HTR-8/SVneo (cell line): ENCODE results near the gene CDC40.
"Not testable (repeated sequence)": the region's sequence is repeated elsewhere in the genome, so short reads cannot be mapped to it uniquely, and the experiment has no call there.

Experiments
- DNase-seq: peaks from one replicate; pipeline ENCODE4 v3.0.0; 2011; ENCODE audit warnings: low spot score, mixed read lengths; ENCODE audit not compliant: insufficient read length
- FAIRE-seq: peaks from 2 replicates; lab custom pipeline; 2011; peaks lifted over from hg19 to GRCh38; lab: Jason Lieb, UNC

The CDC40 gene

DNA sequence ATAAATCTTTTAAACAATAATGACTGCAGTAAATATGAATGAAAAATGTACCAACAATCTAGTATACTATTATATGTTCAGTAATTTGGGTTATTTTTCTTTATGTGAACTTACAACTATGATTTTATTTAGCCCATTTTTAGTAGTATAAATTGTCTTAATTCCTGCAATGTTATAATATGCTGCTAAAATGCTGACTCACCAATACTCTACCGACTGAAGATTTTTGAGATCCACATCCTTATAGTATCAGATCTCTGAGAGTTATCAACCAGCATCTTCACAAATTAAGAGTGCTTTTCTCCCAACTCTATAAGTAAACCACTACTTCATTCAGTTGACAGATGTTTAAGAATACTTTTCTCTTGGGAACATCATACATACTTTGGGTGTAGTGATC, 16.6 kb downstream of the CDC40 start:
- DNase-seq, result no peak
- no peak for FAIRE-seq

- DNase-seq (no peak), FAIRE-seq (no peak)
These were observed 18.3 kb downstream of the CDC40 start for GRCh38 chr6:110198561-110198960.

- FAIRE-seq, result no peak
- no peak for DNase-seq
These were observed 21.1 kb downstream of the CDC40 start for GRCh38 chr6:110201151-110201884.

DNA sequence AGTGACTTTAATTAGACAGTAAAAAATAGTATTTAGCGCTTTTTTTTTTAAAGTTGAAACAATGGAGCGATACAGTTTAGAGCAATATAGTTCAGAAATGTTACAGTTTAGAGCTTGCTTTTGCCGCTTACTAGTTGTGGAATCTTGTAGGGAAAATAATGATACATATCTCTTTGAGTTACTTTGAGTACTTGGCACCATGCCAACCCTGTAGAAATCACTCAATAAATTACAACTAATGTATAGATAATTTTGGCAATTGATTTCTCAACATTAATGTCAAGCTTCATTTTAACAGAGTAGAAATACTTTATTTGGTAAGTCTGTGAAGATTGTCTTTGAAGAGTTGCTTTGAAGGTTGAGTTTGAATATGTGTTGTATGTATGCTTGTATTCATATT, 27.4 kb downstream of the CDC40 start:
- FAIRE-seq (no peak), DNase-seq (no peak)

GRCh38 chr6:110211753-110212152, 31.5 kb downstream of the CDC40 start:
- no peak for DNase-seq
- no peak for FAIRE-seq

GRCh38 chr6:110214338-110214737, 34.1 kb downstream of the CDC40 start:
- DNase-seq (no peak), FAIRE-seq (no peak)

DNA sequence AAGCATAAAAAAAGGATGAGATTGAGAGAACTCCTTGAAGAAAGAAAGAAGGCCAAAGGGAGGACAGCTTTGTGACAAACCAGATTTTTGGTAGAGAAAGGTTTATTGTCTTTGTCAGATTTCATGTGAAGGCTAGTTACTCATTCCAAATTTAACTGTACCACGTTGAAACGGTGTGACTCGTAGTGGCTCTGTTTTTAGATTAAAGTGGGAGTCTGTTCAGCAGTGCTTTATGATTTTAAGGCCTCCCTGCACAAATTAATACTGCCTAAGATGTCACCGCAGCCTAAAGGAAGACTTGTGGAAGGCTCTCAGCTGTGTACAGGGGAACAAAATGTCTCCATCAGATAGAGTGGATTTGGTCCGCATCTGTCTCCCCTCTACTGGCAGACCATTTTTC, 35.9 kb downstream of the CDC40 start:
- DNase-seq (no peak), FAIRE-seq (no peak)

- DNase-seq, result no peak
- no peak for FAIRE-seq
These were observed 37.0 kb downstream of the CDC40 start for GRCh38 chr6:110217266-110217665.

GRCh38 chr6:110221738-110222137, 41.5 kb downstream of the CDC40 start:
- DNase-seq, result no peak
- FAIRE-seq, result no peak

DNA sequence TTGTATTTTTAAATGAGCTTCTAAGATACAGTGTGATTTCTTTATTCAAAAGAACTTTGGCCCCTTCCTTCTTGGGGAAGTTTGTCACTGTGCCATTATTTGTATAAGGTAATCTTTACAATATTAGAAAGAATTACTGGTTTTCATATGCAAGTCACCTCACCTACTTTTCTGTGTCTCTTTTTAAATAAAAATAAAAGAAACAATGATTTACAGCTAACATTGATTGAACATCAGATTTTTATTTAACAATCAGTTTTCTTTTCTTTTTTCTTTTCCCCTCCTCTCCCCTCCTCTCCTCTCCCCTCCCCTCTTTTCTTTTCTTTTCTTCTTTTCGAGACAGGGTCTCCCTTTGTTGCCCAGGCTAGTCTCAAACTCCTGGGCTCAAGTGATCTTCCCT, 46.0 kb downstream of the CDC40 start:
- DNase-seq (no peak), FAIRE-seq (no peak)

GRCh38 chr6:110232450-110232849, 52.2 kb downstream of the CDC40 start:
- no peak for DNase-seq

GRCh38 chr6:110233770-110234374, 53.6 kb downstream of the CDC40 start:
- FAIRE-seq (no peak), DNase-seq (no peak)

More at GRCh38 chr6:110232450-110232849, 52.2 kb downstream of the CDC40 start:
- no peak for FAIRE-seq

DNA sequence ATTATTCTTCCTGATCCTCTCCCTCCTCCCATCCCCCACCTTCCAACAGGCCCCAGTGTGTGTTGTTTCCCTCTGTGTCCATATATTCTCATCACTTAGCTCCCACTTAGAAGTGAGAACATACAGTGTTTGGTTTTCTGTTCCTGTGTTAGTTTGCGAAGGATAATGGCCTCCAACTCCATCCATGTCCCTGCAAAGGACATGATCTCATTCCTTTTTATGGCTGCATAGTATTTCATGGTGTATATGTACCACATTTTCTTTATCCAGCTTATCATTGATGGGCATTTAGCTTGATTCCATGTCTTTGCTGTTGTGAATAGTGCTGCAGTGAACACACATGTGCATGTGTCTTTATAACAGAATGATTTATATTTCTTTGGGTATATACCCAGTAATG, 55.8 kb downstream of the CDC40 start:
- DNase-seq, FAIRE-seq: not testable (repeated sequence)

- no peak for FAIRE-seq
- no peak for DNase-seq
These were observed 59.5 kb downstream of the CDC40 start for GRCh38 chr6:110239526-110240274.

- FAIRE-seq, DNase-seq: not testable (repeated sequence)
These were observed 64.4 kb downstream of the CDC40 start for GRCh38 chr6:110244621-110245020.

- FAIRE-seq, result no peak
These were observed 66.2 kb downstream of the CDC40 start for GRCh38 chr6:110246378-110246777.

GRCh38 chr6:110246900-110247546, 66.8 kb downstream of the CDC40 start:
- no peak for FAIRE-seq
- no peak for DNase-seq

More at GRCh38 chr6:110246378-110246777, 66.2 kb downstream of the CDC40 start:
- DNase-seq, result no peak

DNA sequence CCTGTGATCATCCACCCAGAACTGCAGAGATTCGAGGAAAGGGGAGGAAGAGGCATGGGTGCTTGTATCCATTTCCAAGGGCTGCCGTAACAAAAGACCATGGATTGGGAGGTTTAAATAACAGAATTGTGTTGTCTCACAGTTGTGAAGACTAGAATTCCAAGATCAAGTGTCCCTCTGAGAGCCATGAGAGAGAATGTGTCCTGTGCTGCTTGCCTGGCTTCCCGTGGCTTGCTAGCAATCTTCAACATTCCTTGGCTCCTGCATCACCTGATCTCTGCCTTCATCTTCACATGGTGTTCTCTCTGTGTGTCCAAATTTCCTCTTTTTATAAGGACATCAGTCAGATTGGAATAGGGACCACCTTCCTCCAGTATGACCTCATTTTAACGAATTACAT, 69.8 kb downstream of the CDC40 start:
- FAIRE-seq, result no peak
- DNase-seq, result no peak

DNA sequence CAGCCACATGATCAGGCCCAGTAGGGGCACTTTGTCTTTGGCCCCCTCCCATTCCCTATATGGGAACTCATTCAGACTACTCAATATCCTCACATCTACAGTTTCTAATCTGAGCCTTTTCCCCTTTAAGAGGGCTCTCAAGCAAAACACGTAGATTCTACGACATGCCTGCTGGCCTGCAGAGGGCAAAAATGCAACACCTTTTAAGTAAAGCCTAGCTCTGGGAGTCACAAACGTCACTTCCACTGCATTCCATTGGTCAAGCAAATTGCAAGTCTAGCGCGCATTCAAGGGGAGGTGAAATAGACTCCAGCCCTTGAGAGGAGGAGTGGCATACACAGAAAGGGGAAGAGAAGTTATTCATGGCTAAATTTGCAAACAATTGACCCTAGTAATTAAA, 70.6 kb downstream of the CDC40 start:
- DNase-seq, result no peak
- no peak for FAIRE-seq

GRCh38 chr6:110255211-110255750, 75.1 kb downstream of the CDC40 start:
- DNase-seq (peak; percentile 15), FAIRE-seq (no peak)
